HUES64 (cell line): Measurements from ENCODE around the gene CCDC134.

Experiments used
- H3K27ac ChIP-seq: 2 replicates; pipeline ENCODE4 v1.7.0; 2013; ENCODE audit warnings: low read depth, low read length, inconsistent platforms
- H3K27me3 ChIP-seq: 2 replicates; pipeline ENCODE4 v1.6.1; 2013; ENCODE audit warnings: mild to moderate bottlenecking, low read length; ENCODE audit not compliant: insufficient read depth
- H3K36me3 ChIP-seq: 2 replicates; pipeline ENCODE4 v1.6.1; 2013; ENCODE audit warnings: mild to moderate bottlenecking, low read length; ENCODE audit not compliant: insufficient read depth
- H3K4me1 ChIP-seq: 2 replicates; pipeline ENCODE4 v1.6.1; 2013; ENCODE audit warnings: mild to moderate bottlenecking, low read length, moderate library complexity; ENCODE audit not compliant: insufficient read depth
- H3K4me3 ChIP-seq: 2 replicates; pipeline ENCODE4 v1.5.1; 2013; ENCODE audit warnings: mild to moderate bottlenecking, low read length, moderate library complexity
- H3K9ac ChIP-seq: 2 replicates; pipeline ENCODE4 v1.6.1; 2013; ENCODE audit warnings: mild to moderate bottlenecking, low read depth, low read length
- H3K9me3 ChIP-seq: 2 replicates; pipeline ENCODE4 v1.6.1; 2013; ENCODE audit warnings: low read depth, low read length; ENCODE audit not compliant: insufficient read depth
- WGBS: fragments of 150-250, 120-280 bp; methylation state at CpG from one replicate; pipeline ENCODE4 v1.1.7; 2013; ENCODE audit warnings: missing lambda C conversion rate; 5-methylcytosine and 5-hydroxymethylcytosine counted together

Gene CCDC134

DNA sequence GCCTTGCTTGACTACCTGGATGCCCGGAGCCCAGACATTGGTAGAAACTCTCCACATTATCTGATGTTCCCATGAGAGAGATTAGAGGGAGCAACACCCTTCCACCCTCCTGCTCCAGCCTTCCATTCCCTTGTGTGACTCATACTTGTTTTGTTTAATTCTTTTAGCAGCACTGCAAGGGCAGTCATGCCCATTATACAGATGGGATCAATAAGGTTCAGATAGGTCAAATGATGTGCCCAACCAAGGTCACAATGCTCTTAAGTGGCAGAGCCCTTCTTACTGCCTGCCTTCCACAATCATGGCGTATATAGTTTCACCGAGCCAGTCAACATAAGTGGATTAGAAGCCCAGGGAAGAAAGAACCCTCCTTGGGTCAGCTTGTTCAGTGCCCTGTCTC, 6.6 kb upstream of the CCDC134 start:
- Histone ChIP-seq H3K4me3 (no peak overlapping the region), H3K27ac (no peak overlapping the region), H3K4me1 (no peaks in the 10 kb centered on the region), H3K27me3 (no peaks in the 10 kb centered on the region), H3K36me3 (no peaks in the 10 kb centered on the region), H3K9ac (no peak overlapping the region), H3K9me3 (no peaks in the 10 kb centered on the region)
- WGBS = 95% methylated on average over 3 of the region's 3 CpGs

GRCh38 chr22:41798736-41799135, 1.7 kb upstream of the CCDC134 start:
- Histone ChIP-seq H3K27ac (no peak overlapping the region), H3K36me3 (no peaks in the 10 kb centered on the region), H3K4me3 (no peak overlapping the region), H3K9me3 (no peaks in the 10 kb centered on the region), H3K4me1 (peaks cover 16% of the 10 kb centered on the region), H3K9ac (no peak overlapping the region), H3K27me3 (no peaks in the 10 kb centered on the region)
- 89% methylated on average over 2 of the region's 2 CpGs for WGBS

DNA sequence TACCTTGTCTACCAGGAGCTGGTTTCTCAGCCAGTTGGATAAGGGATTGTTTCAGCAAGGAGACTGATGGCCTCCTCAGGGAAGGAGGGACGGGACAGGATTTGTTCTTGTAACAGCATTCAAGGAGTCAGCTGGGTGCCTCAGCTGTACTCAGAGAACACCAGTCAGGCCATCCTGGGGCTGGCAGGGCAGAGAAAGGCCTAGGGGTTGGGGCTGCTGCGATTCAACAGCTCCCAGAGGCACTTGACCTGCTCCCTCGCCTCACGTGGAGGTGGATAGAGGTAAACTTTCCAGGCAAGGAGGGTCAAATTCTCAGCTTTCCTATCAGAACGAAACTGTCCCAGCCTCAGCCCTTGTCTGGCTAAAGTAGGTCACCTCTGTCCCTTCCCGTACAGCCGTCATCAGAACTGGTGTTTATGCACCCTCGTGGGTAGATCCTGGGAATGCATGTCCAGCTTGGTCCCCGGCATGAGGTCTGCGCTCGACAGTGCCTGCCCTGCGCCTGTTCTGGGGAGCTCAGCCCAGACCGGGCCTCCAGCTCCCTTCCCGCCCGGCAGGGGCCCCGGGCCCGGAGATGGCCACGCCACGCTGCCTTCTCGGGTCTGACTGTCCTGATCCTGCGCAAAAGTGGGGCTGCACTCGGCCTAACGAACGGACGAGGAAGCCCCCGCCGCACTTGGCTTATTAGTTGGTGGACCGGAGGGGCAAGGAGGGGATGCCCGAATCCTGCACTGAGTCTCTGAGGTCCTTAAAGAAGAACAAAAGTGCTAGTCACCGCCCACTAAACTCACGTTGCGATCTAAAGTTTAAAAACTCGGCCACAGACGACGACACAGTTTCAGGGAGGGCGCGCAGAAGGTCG, 762 bp upstream of the CCDC134 start:
- H3K9me3 ChIP-seq = no peaks in the 10 kb centered on the region
- H3K27me3 ChIP-seq = no peaks in the 10 kb centered on the region
- H3K4me1 ChIP-seq = peaks cover 16% of the 10 kb centered on the region
- 59% methylated on average over 38 of the region's 38 CpGs for WGBS
- H3K4me3 ChIP-seq = peak overlapping the region; percentile 76
- no peaks in the 10 kb centered on the region for H3K36me3 ChIP-seq
- peak overlapping the region; percentile 87 for H3K9ac ChIP-seq
- H3K27ac ChIP-seq = peak overlapping the region; percentile 86

DNA sequence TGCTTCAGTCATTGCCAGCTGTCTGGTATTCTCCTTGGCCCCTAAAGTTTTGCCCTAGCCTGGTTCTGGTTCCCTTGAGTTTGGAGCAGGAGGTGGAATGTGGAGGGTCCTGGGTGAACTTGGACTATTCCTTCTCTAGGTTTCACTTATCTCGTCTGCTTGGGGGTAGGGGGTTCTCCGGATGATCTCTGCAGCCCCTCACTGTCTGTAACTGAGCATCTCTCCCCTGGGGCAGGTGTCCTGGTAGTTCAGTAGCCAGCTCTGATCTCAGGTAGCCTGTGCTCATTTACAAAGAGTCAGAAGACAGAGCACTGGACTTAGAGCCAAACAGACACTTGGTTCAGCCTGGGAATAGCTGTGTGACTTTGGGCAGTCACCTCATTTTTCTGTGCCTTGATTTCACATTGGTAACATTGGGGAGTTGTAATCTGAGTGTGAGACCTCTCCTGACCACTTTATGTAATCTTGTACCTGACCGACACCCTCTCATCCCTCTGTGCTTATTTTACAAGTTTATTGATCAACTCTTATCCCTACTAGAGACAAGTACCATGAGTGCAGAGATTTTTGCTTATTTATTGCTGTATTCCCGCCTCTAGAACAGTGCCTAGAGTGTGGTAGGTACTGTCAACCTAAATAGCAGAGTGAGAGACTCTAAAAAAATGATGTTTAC, 804 bp downstream of the CCDC134 start:
- peak overlapping the region; percentile 76 for H3K4me3 ChIP-seq
- H3K36me3 ChIP-seq = no peaks in the 10 kb centered on the region
- no peak overlapping the region for H3K27ac ChIP-seq
- H3K9ac ChIP-seq = peak overlapping the region; percentile 87
- H3K9me3 ChIP-seq = no peaks in the 10 kb centered on the region
- H3K27me3 ChIP-seq = no peaks in the 10 kb centered on the region
- peaks cover 16% of the 10 kb centered on the region for H3K4me1 ChIP-seq
- 47% methylated on average over 4 of the region's 4 CpGs for WGBS

DNA sequence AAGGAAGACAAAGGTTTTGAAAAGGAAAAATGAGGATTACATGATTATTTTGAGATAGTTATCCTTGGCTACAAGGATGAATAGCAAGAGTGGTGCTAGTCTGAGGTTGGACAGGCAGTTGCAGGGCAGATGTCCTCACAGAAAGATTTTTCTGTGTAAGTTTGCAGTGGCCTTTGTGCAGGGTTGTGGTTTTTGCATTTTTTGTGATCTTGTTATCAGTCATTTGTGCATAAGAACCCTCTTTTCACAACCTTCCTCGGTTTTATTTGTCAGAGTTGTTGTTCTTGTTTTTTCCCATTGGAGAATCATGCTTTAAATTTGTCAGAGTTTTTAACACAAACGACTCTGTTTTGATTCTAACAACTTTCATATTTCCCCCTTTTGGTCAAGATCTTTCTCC, 1.4 kb downstream of the CCDC134 start:
- WGBS = 95% methylated on average over 2 of the region's 2 CpGs
- Histone ChIP-seq H3K9ac (no peak overlapping the region), H3K36me3 (no peaks in the 10 kb centered on the region), H3K27me3 (no peaks in the 10 kb centered on the region), H3K4me1 (peaks cover 16% of the 10 kb centered on the region), H3K27ac (no peak overlapping the region), H3K9me3 (no peaks in the 10 kb centered on the region), H3K4me3 (peak overlapping the region; percentile 76)

DNA sequence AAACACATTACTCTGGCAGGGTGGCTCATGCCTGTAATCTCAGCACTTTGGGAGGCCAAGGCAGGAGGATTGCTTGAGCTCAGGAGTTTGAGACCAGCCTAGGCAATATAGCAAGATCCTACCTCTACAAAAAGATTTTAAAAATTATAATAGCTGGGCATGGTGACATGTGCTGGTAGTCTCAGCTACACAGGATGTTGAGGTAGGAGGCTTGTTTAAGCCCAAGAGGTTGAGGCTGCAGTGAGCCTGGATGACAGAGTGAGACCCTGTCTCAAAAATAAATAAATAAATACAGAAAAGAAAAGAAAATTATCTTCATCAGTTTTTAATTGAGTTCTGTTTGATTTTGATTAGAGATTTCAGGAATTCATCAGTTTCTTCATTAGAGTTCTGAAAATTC, 5.2 kb downstream of the CCDC134 start:
- Histone ChIP-seq H3K36me3 (peaks cover 14% of the 10 kb centered on the region), H3K4me3 (no peak overlapping the region), H3K27me3 (no peaks in the 10 kb centered on the region), H3K27ac (no peak overlapping the region), H3K4me1 (peaks cover 5% of the 10 kb centered on the region; the same call in 1 of the 2 replicates), H3K9me3 (no peaks in the 10 kb centered on the region), H3K9ac (no peak overlapping the region)

GRCh38 chr22:41808400-41808799, 7.9 kb downstream of the CCDC134 start:
- Histone ChIP-seq H3K4me1 (no peaks in the 10 kb centered on the region), H3K4me3 (no peak overlapping the region), H3K36me3 (peaks cover 29% of the 10 kb centered on the region), H3K27me3 (no peaks in the 10 kb centered on the region), H3K27ac (no peak overlapping the region), H3K9me3 (no peaks in the 10 kb centered on the region), H3K9ac (no peak overlapping the region)
- 88% methylated on average over 6 of the region's 6 CpGs for WGBS

DNA sequence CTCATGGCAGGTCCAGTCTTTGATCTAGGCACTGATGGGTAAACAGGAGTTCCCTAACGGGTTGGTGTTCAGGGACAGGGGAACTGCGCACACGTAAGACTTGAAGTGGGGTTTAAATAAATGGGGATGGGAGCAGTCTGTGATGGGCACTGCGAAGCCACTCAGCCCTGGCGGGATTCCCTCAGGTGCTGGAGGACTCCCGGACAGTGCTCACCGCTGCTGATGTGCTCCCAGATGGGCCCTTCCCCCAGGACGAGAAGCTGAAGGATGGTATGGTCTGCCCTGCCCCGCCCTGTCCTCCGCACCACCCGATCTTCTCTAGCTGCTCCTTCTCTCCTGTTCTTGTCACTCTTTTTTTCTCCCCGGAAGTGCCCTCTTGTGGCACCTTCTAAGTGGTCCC, 9.5 kb downstream of the CCDC134 start:
- Histone ChIP-seq H3K9me3 (no peaks in the 10 kb centered on the region), H3K36me3 (peaks cover 41% of the 10 kb centered on the region), H3K27me3 (no peaks in the 10 kb centered on the region), H3K27ac (no peak overlapping the region), H3K4me1 (no peaks in the 10 kb centered on the region), H3K4me3 (no peak overlapping the region), H3K9ac (no peak overlapping the region)
- 94% methylated on average over 12 of the region's 12 CpGs for WGBS

- H3K9me3 ChIP-seq = no peaks in the 10 kb centered on the region
- no peak overlapping the region for H3K9ac ChIP-seq
- no peak overlapping the region for H3K4me3 ChIP-seq
- no peak overlapping the region for H3K27ac ChIP-seq
- 96% methylated on average over 16 of the region's 16 CpGs for WGBS
- no peaks in the 10 kb centered on the region for H3K4me1 ChIP-seq
- peaks cover 57% of the 10 kb centered on the region for H3K36me3 ChIP-seq
- no peaks in the 10 kb centered on the region for H3K27me3 ChIP-seq
Measured at GRCh38 chr22:41812805-41813545, 12.5 kb downstream of the CCDC134 start.

GRCh38 chr22:41813726-41814410, 13.4 kb downstream of the CCDC134 start:
- WGBS = 97% methylated on average over 9 of the region's 9 CpGs

GRCh38 chr22:41815716-41816115, 15.2 kb downstream of the CCDC134 start:
- H3K4me1 ChIP-seq = no peaks in the 10 kb centered on the region
- no peaks in the 10 kb centered on the region for H3K9me3 ChIP-seq
- no peak overlapping the region for H3K9ac ChIP-seq
- no peak overlapping the region for H3K27ac ChIP-seq
- H3K27me3 ChIP-seq = no peaks in the 10 kb centered on the region
- peaks cover 49% of the 10 kb centered on the region for H3K36me3 ChIP-seq
- no peak overlapping the region for H3K4me3 ChIP-seq
- WGBS = 90% methylated on average over 3 of the region's 3 CpGs

More at GRCh38 chr22:41813726-41814410, 13.4 kb downstream of the CCDC134 start:
- H3K36me3 ChIP-seq = peaks cover 56% of the 10 kb centered on the region
- no peaks in the 10 kb centered on the region for H3K4me1 ChIP-seq
- H3K27ac ChIP-seq = no peak overlapping the region
- H3K9me3 ChIP-seq = no peaks in the 10 kb centered on the region
- no peak overlapping the region for H3K9ac ChIP-seq
- H3K4me3 ChIP-seq = no peak overlapping the region
- H3K27me3 ChIP-seq = no peaks in the 10 kb centered on the region
